Right atrium auricular region (tissue), 2 donors: ENCODE measurements around the gene CD6. TPM values are rescaled to one million over a fixed set of nuclear protein-coding genes. Genes with fewer than 3 reads are reported as not detected.

Experiments
- DNase-seq: peaks from one replicate; pipeline ENCODE4 v3.0.0-alpha.2; 2019; ENCODE audit warnings: low spot score
- H3K27ac ChIP-seq, 2 donors: fragments of 200-600 bp; sonication (generic); 1 replicate in 1 of 2; 2 replicates in 1 of 2; pipeline ENCODE4 v1.5.1; 2016 to 2019
- H3K27me3 ChIP-seq, 2 donors: fragments of 200-600 bp; sonication (generic); one replicate each; pipeline versions ENCODE4 v1.5.1 to v1.6.0; 2017 to 2019
- H3K36me3 ChIP-seq: fragments of 200-600 bp; sonication (generic); one replicate; pipeline ENCODE4 v1.5.1; 2016
- H3K4me1 ChIP-seq, 2 donors: fragments of 200-600 bp; sonication (generic); one replicate each; pipeline versions ENCODE4 v1.5.1 to v1.6.0; 2017 to 2019
- H3K4me3 ChIP-seq, 2 donors: fragments of 200-600 bp; sonication (generic); 1 replicate in 1 of 2; 2 replicates in 1 of 2; pipeline ENCODE4 v1.5.1; 2017 to 2019; ENCODE audit warnings: mild to moderate bottlenecking in 1 of 2, moderate library complexity in 1 of 2
- H3K9me3 ChIP-seq, 2 donors: fragments of 200-600 bp; sonication (generic); one replicate each; pipeline ENCODE4 v1.5.1; 2019
- CTCF ChIP-seq, 2 donors: fragments of 200-600 bp; sonication (generic); IDR thresholded peaks; one replicate each; pipeline ENCODE4 v1.5.1; 2019; ENCODE audit warnings: antibody characterized with exemption in 2 of 2
- total RNA-seq, 2 donors: library from RNA; depleted of rRNA; stranded (reverse); fragments of >200 nt; gene quantifications; one replicate each; pipeline ENCODE4 v1.1.0, GENCODE V29; 2016

The CD6 gene
- total RNA-seq, 2 donors from 2014 or later = 0.48 to 0.79 TPM

GRCh38 chr11:61052182-61052972, 80.9 kb downstream of the CD6 start:
- H3K27me3 ChIP-seq = no peaks in the 10 kb centered on the region
- no peak overlapping the region for H3K27ac ChIP-seq
- no peaks in the 10 kb centered on the region for H3K9me3 ChIP-seq
- no peak for TF ChIP-seq CTCF (IDR thresholded peaks at IDR 0.05)
- H3K36me3 ChIP-seq = no peaks in the 10 kb centered on the region
- H3K4me1 ChIP-seq = no peaks in the 10 kb centered on the region
- H3K4me3 ChIP-seq = no peak overlapping the region
- no peak for DNase-seq

- no peaks in the 10 kb centered on the region for H3K9me3 ChIP-seq
- no peaks in the 10 kb centered on the region for H3K27me3 ChIP-seq
- DNase-seq = no peak
- no peaks in the 10 kb centered on the region for H3K4me1 ChIP-seq
- no peak overlapping the region for H3K27ac ChIP-seq
- H3K36me3 ChIP-seq = no peaks in the 10 kb centered on the region
- TF ChIP-seq CTCF (IDR thresholded peaks at IDR 0.05) = no peak
- H3K4me3 ChIP-seq = no peak overlapping the region
Observed at GRCh38 chr11:61053191-61053590, 81.7 kb downstream of the CD6 start.

GRCh38 chr11:61054513-61054912, 83.0 kb downstream of the CD6 start:
- no peak for TF ChIP-seq CTCF (IDR thresholded peaks at IDR 0.05)
- Histone ChIP-seq H3K4me1 (no peaks in the 10 kb centered on the region), H3K9me3 (no peaks in the 10 kb centered on the region), H3K27ac (no peak overlapping the region), H3K36me3 (no peaks in the 10 kb centered on the region), H3K27me3 (no peaks in the 10 kb centered on the region), H3K4me3 (no peak overlapping the region)
- DNase-seq = no peak

- Histone ChIP-seq H3K4me3 (no peak overlapping the region), H3K9me3 (no peaks in the 10 kb centered on the region), H3K36me3 (no peaks in the 10 kb centered on the region), H3K27ac (no peak overlapping the region), H3K27me3 (no peaks in the 10 kb centered on the region), H3K4me1 (no peaks in the 10 kb centered on the region)
- no peak for TF ChIP-seq CTCF (IDR thresholded peaks at IDR 0.05)
- DNase-seq = no peak
Observed at GRCh38 chr11:61054927-61055562, 83.6 kb downstream of the CD6 start.

GRCh38 chr11:61055776-61056175, 84.3 kb downstream of the CD6 start:
- no peaks in the 10 kb centered on the region for H3K36me3 ChIP-seq
- no peak for TF ChIP-seq CTCF (IDR thresholded peaks at IDR 0.05)
- H3K4me3 ChIP-seq = no peak overlapping the region
- H3K4me1 ChIP-seq = no peaks in the 10 kb centered on the region
- no peak for DNase-seq
- no peaks in the 10 kb centered on the region for H3K9me3 ChIP-seq
- H3K27me3 ChIP-seq = no peaks in the 10 kb centered on the region
- no peak overlapping the region for H3K27ac ChIP-seq
